Panc1 (cell line): ENCODE data around the gene ZNF48. TPM values are rescaled to one million over a fixed set of nuclear protein-coding genes. Genes with fewer than 3 reads are reported as not detected.

Source experiments
- ATAC-seq: fragments of 200-7000 bp; cut with Tn5 transposase; 2 replicates; pipeline ENCODE4 v1.9.1; 2020; ENCODE audit warnings: mild to moderate bottlenecking, moderate library complexity
- BruUV-seq: library from RNA; stranded (reverse); fragments of 400-500 nt; replicated peaks from 2 replicates; lab custom pipeline; 2021; lab: Mats Ljungman, UMichigan
- CTCF ChIA-PET: fragments of 300-600 bp; sonication (Branson Sonifier 250); formaldehyde crosslinking; loops from one replicate; lab custom pipeline; 2022; ENCODE audit warnings: antibody characterized with exemption; lab: Charles Lee
- POLR2A ChIA-PET: fragments of 300-600 bp; sonication (Branson Sonifier 250); formaldehyde crosslinking; loops from one replicate; lab custom pipeline; 2022; ENCODE audit warnings: antibody characterized with exemption; lab: Charles Lee
- DNase-seq: peaks from one replicate; pipeline ENCODE4 v3.0.0-alpha.2; 2010; ENCODE audit warnings: low read depth, low spot score
- H3K27ac ChIP-seq: 2 replicates; pipeline ENCODE4 v1.5.1; 2011; ENCODE audit warnings: mild to moderate bottlenecking, low read length, inconsistent platforms
- H3K27me3 ChIP-seq: fragments of 200-500 bp; sonication (Bioruptor generic); 2 replicates; pipeline ENCODE4 v1.6.0; 2014; ENCODE audit warnings: low read length, inconsistent platforms; ENCODE audit not compliant: control insufficient read depth, insufficient read depth
- H3K36me3 ChIP-seq: fragments of 200-500 bp; sonication (Bioruptor generic); 2 replicates; pipeline ENCODE4 v1.5.1; 2014; ENCODE audit warnings: inconsistent platforms, mild to moderate bottlenecking, low read length, moderate library complexity; ENCODE audit not compliant: control insufficient read depth, insufficient read depth
- H3K4me1 ChIP-seq: 2 replicates; pipeline ENCODE4 v1.5.1; 2011; ENCODE audit warnings: inconsistent platforms, mild to moderate bottlenecking, low read length, moderate library complexity; ENCODE audit not compliant: control insufficient read depth, insufficient read depth
- H3K4me3 ChIP-seq, 2 experiments: 2 replicates each; pipeline ENCODE4 v1.5.1; 2011 to 2012; ENCODE audit warnings: low read depth in 2 of 2, low read length in 2 of 2, mild to moderate bottlenecking in 2 of 2, inconsistent platforms in 1 of 2, moderate library complexity in 1 of 2
- H3K9me3 ChIP-seq: fragments of 200-500 bp; sonication (Bioruptor generic); 2 replicates; pipeline ENCODE4 v1.5.1; 2014; ENCODE audit warnings: low read depth, mild to moderate bottlenecking, inconsistent platforms, low read length, moderate library complexity; ENCODE audit not compliant: control insufficient read depth, insufficient read depth
- CTCF ChIP-seq: fragments of 450-650 bp; IDR thresholded peaks from 2 replicates; pipeline ENCODE4 v1.5.1; 2017; ENCODE audit warnings: mild to moderate bottlenecking
- POLR2AphosphoS5 ChIP-seq: IDR thresholded peaks from 2 replicates; pipeline ENCODE4 v1.6.1; 2012; ENCODE audit warnings: mild to moderate bottlenecking, low read depth, low read length, moderate library complexity
- REST ChIP-seq, 2 experiments: IDR thresholded peaks; 2 replicates each; pipeline ENCODE4 v1.6.1; 2011 to 2012; ENCODE audit warnings: low read depth in 2 of 2, control low read depth in 1 of 2, low read length in 1 of 2, mild to moderate bottlenecking in 1 of 2, moderate library complexity in 1 of 2; ENCODE audit not compliant: insufficient read depth in 1 of 2
- SIN3A ChIP-seq: IDR thresholded peaks from 2 replicates; pipeline ENCODE4 v1.6.1; 2012; ENCODE audit warnings: low read depth, mild to moderate bottlenecking, low read length, moderate library complexity, borderline replicate concordance; ENCODE audit not compliant: insufficient read depth
- TCF7L2 ChIP-seq: IDR thresholded peaks from 2 replicates; pipeline ENCODE4 v1.6.1; 2011; ENCODE audit warnings: mild to moderate bottlenecking, low read depth, low read length, inconsistent platforms
- in situ Hi-C: cut with HindIII; loops from 2 replicates; pipeline ENCODE4 v1.10.0; 2016; ENCODE audit warnings: low sequenced_read_pairs, low pct_unique_long_range_greater_than_20kb
- intact Hi-C: fragments of 100-400 bp; cut with micrococcal nuclease; formaldehyde crosslinking; loops from one replicate; pipeline ENCODE4 v1.10.0; 2022; ENCODE audit not compliant: unreplicated experiment
- total RNA-seq: library from RNA; stranded (reverse); gene quantifications from one replicate; pipeline ENCODE4 v1.2.1, GENCODE V29; 2021; ENCODE audit not compliant: unreplicated experiment

Gene ZNF48
- total RNA-seq, 1 experiment from 2014 or later, result 16.6 TPM

GRCh38 chr16:30361180-30361579, 34.0 kb upstream of the ZNF48 start:
- intact Hi-C loops (no loop called here), in situ Hi-C loops (no loop called here)
- TF ChIP-seq CTCF, result no peak
- no peak for TF ChIP-seq REST (IDR thresholded peaks at IDR 0.05; ENCODE audit: insufficient read depth in 1 of 2, low read depth in 2 of 2, low read length in 1 of 2)
- TF ChIP-seq TCF7L2, result no peak
- TF ChIP-seq SIN3A, result no peak
- no peak for TF ChIP-seq POLR2AphosphoS5
- DNase-seq (no peak), ATAC-seq (no peak)
- Histone ChIP-seq H3K36me3 (peaks cover 6% of the 10 kb centered on the region), H3K27ac (no peak overlapping the region), H3K27me3 (no peaks in the 10 kb centered on the region), H3K4me1 (peaks cover 12% of the 10 kb centered on the region), H3K4me3 (no peak overlapping the region), H3K9me3 (no peaks in the 10 kb centered on the region)
- ChIA-PET POLR2A (no interaction called here), CTCF (no interaction called here)
- no TSS peak for BruUV-seq

GRCh38 chr16:30365200-30365599, 30.0 kb upstream of the ZNF48 start:
- DNase-seq, result no peak
- no TSS peak for BruUV-seq
- H3K4me1 ChIP-seq, result 0 out of 2 replicates have a peak, but pooled peaks cover 4% of the 10 kb centered on the region
- TF ChIP-seq REST (IDR thresholded peaks at IDR 0.05; ENCODE audit: insufficient read depth in 1 of 2, low read depth in 2 of 2, low read length in 1 of 2), result no peak
- no peak for TF ChIP-seq TCF7L2
- no peak for TF ChIP-seq POLR2AphosphoS5
- TF ChIP-seq CTCF, result no peak
- no peak for TF ChIP-seq SIN3A
- H3K4me3 ChIP-seq, result no peak overlapping the region
- H3K9me3 ChIP-seq, result no peaks in the 10 kb centered on the region
- ATAC-seq, result no peak
- in situ Hi-C loops, result no loop called here
- ChIA-PET CTCF (interaction anchor here (0.5 to 0.7 kb wide), 3 partner anchors 185 to 248 kb away, joined by 3 to 4 read pairs (median 3); no protein-coding TSS in a partner anchor), POLR2A (interaction anchor here (0.6 kb wide), 1 partner anchor 16 kb away, joined by 9 read pairs; no protein-coding TSS in a partner anchor)
- H3K27ac ChIP-seq, result no peak overlapping the region
- H3K36me3 ChIP-seq, result peaks cover 6% of the 10 kb centered on the region
- H3K27me3 ChIP-seq, result no peaks in the 10 kb centered on the region
- intact Hi-C loops, result no loop called here
